Right lobe of liver (tissue), 6 donors: Measurements from ENCODE around the gene MAP2K2. TPM values are rescaled to one million over a fixed set of nuclear protein-coding genes. Genes with fewer than 3 reads are reported as not detected.
A peak's percentile ranks its signal among the peaks of the same experiment; 100 is the strongest.

Experiments
- ATAC-seq, 4 donors: fragments of 200-7000 bp; cut with Tn5 transposase; one replicate each; pipeline ENCODE4 v1.9.1; 2020; ENCODE audit warnings: mild to moderate bottlenecking in 4 of 4, moderate library complexity in 4 of 4
- DNase-seq, 3 donors: peaks; one replicate each; pipeline ENCODE4 v3.0.0-alpha.2; 2020
- H3K27ac ChIP-seq, 3 donors: fragments of 200-600 bp; one replicate each; pipeline ENCODE4 v1.8.0; 2022
- H3K27me3 ChIP-seq, 2 donors: fragments of 200-600 bp; one replicate each; pipeline ENCODE4 v1.8.0; 2022
- H3K36me3 ChIP-seq, 4 donors: fragments of 200-600 bp; sonication (generic) in 1 of 4; one replicate each; pipeline versions ENCODE4 v1.5.1 to v1.8.0; 2017 to 2022; ENCODE audit warnings: control low read depth in 1 of 4
- H3K4me1 ChIP-seq, 4 donors: fragments of 200-600 bp; sonication (generic) in 1 of 4; one replicate each; pipeline versions ENCODE4 v1.5.1 to v1.8.0; 2017 to 2022; ENCODE audit warnings: control low read depth in 1 of 4
- H3K4me3 ChIP-seq, 3 donors: fragments of 200-600 bp; one replicate each; pipeline ENCODE4 v1.8.0; 2022
- H3K9me3 ChIP-seq, 4 donors: fragments of 200-600 bp; sonication (generic) in 1 of 4; one replicate each; pipeline versions ENCODE4 v1.5.1 to v1.8.0; 2017 to 2022; ENCODE audit warnings: control low read depth in 1 of 4
- POLR2A ChIP-seq: fragments of 450-650 bp; IDR thresholded peaks from one replicate; pipeline ENCODE4 v1.6.1; 2017; ENCODE audit warnings: antibody characterized with exemption, mild to moderate bottlenecking
- WGBS: methylation state at CpG from one replicate; pipeline ENCODE4 v1.1.6; 2018; ENCODE audit warnings: low coverage, low lambda C conversion rate; ENCODE audit not compliant: insufficient coverage; ENCODE audit errors: missing lambda C conversion rate; 5-methylcytosine and 5-hydroxymethylcytosine counted together
- intact Hi-C, 2 donors: fragments of 100-400 bp; cut with DNase I; formaldehyde crosslinking; loops; one replicate each; pipeline versions ENCODE4 v1.11.2 to v1.14.1; 2022
- total RNA-seq, 6 experiments: library from RNA; depleted of rRNA in 2 of 6; stranded (reverse); fragments of >200 nt in 2 of 6; fragmentation: NEBNext Ultra II Directional in 3 of 6; extraction: Animal tissue kit (Norgen Biotek cat#: 25700) in 3 of 6; gene quantifications; one replicate each; pipeline versions ENCODE4 v1.1.0 to v1.2.4, GENCODE V29; 2016 to 2023
- TF ChIP-seq, protein P1 (sequence below), 4 donors: fragments of 200-600 bp in 3 of 4; fragments of 450-650 bp in 1 of 4; IDR thresholded peaks; one replicate each; pipeline versions ENCODE4 v1.5.1 to v1.8.0; 2016 to 2022; ENCODE audit warnings: antibody characterized with exemption in 4 of 4, mild to moderate bottlenecking in 2 of 4
- donor health status: DM: no; HTN: yes; CAD: no.
- donor health status: DM: no; HTN: no; CAD: no.
- donor health status: DM: no; HTN: no; CAD: no.
- donor health status: DM: no; HTN: yes; CAD: no.
- donor health status: DM: no; HTN: yes; CAD: no.

Gene MAP2K2
- total RNA-seq, 6 experiments from 2014 or later = 50.2 to 75.7 (median 59.8) TPM

DNA sequence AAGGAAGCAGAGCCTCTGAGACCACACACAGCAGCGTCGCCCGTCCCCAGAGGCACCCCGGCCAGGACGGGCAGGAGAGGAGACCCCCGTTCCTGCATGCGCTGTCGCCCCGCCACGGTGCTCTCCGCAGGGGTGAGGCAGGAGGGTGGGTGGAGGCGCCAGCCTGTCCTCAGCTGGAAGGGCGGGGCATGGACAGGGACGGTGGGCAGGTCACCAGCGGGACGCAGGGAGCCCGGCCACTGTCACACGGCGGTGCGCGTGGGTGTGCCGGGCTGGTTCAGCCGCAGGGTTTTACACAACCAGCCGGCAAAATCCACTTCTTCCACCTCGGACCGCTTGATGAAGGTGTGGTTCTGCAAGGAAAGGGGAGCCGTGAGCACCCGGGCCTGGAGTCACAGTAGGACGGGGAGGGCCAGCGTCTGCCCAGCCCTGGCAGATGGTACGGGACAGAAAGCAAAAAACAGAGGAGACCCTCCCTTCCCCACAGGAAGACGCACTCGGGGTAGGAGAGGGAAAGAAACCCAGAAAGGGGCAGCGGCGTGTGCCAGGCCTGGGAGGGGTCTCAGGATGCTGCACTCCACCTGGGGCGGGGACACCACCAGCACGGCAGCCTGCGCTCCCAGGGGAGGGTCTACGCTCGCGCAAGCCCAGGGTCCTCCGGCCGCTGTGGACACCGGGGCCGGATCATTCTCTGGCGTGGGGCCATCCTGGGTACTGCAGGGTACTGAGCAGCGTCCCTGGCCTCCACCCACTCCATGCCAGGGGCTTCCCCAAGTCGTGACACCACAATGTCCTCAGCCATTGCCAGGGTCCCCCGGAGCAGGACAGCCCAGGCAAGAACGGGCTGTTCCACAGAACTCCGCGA is 33.3 kb downstream of the MAP2K2 start:
- WGBS = no CpG with 5 or more reads among the region's 52 CpGs
- no peaks in the 10 kb centered on the region for H3K27me3 ChIP-seq
- H3K36me3 ChIP-seq = peaks cover 0 to 19% (median 4%) of the 10 kb centered on the region in 4 donors
- TF ChIP-seq POLR2A = no peak
- TF ChIP-seq, protein P1, sequence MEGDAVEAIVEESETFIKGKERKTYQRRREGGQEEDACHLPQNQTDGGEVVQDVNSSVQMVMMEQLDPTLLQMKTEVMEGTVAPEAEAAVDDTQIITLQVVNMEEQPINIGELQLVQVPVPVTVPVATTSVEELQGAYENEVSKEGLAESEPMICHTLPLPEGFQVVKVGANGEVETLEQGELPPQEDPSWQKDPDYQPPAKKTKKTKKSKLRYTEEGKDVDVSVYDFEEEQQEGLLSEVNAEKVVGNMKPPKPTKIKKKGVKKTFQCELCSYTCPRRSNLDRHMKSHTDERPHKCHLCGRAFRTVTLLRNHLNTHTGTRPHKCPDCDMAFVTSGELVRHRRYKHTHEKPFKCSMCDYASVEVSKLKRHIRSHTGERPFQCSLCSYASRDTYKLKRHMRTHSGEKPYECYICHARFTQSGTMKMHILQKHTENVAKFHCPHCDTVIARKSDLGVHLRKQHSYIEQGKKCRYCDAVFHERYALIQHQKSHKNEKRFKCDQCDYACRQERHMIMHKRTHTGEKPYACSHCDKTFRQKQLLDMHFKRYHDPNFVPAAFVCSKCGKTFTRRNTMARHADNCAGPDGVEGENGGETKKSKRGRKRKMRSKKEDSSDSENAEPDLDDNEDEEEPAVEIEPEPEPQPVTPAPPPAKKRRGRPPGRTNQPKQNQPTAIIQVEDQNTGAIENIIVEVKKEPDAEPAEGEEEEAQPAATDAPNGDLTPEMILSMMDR (IDR thresholded peaks at IDR 0.05) = no peak
- no peak overlapping the region for H3K4me3 ChIP-seq
- intact Hi-C loops = no loop called here
- no peaks in the 10 kb centered on the region for H3K4me1 ChIP-seq
- no peaks in the 10 kb centered on the region for H3K9me3 ChIP-seq
- DNase-seq (no peak), ATAC-seq (no peak)
- H3K27ac ChIP-seq = no peak overlapping the region

DNA sequence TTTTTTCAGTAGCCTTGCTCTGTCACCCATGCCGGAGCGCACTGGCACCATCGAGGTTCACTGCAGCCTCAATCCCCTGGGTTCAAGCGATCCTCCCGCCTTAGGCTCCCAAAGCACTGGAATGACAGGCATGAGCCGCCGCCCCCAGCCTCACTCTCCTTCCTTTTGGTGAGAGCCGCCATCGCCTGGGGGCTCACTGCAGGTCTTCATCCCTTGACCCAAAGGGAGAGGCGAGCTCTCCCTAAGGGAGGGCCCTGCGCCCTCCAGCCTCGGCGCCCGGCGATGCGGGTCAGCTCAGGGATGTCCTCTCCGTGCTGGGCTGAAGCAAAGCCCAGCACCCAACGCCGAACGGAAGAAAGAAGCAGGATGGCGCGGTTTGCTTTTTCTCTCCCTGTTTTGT is 34.0 kb downstream of the MAP2K2 start:
- WGBS = 97% methylated on average over 7 of the region's 22 CpGs
- H3K36me3 ChIP-seq = peaks cover 0 to 19% (median 4%) of the 10 kb centered on the region in 4 donors
- H3K4me1 ChIP-seq = no peaks in the 10 kb centered on the region
- intact Hi-C loops = no loop called here
- no peak overlapping the region for H3K4me3 ChIP-seq
- TF ChIP-seq, protein P1 (IDR thresholded peaks at IDR 0.05) = no peak
- no peak for TF ChIP-seq POLR2A
- DNase-seq (no peak), ATAC-seq (no peak)
- H3K9me3 ChIP-seq = no peaks in the 10 kb centered on the region
- H3K27me3 ChIP-seq = no peaks in the 10 kb centered on the region
- H3K27ac ChIP-seq = peak overlapping the region in 1 of 3 donors; percentile 43

DNA sequence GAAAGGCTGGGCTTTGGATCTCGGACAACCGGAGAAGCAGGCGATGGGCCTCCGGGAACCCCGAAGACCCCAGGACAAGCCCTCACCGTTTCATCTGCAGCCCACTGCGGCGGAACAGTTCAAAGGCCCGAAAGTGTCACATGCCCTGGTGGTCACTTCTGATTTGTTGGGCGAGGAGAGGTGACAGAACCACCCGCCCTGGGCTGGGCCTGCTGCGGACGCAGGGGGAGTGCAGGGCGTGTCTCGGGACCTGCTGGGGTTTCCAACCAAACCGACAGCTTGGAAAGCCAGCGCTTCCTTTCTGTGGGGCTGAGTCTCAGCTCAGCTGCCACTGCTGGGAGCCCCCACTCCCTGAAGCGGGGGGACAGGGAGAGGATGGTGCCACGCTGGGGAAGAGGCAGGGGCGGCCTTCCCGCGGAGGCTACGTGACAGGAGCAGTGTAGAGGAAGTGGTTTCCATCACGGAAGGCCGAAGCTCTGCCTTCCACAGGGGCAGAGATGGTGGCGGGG is 34.5 kb downstream of the MAP2K2 start:
- TF ChIP-seq, protein P1 (IDR thresholded peaks at IDR 0.05) = no peak
- no peak for TF ChIP-seq POLR2A
- H3K27me3 ChIP-seq = no peaks in the 10 kb centered on the region
- peaks cover 0 to 19% (median 4%) of the 10 kb centered on the region in 4 donors for H3K36me3 ChIP-seq
- no peaks in the 10 kb centered on the region for H3K4me1 ChIP-seq
- ATAC-seq (peak; percentile 37 to 56 (median 42)), DNase-seq (peak in 1 of 3 donors; percentile 52)
- H3K4me3 ChIP-seq = no peak overlapping the region
- no peaks in the 10 kb centered on the region for H3K9me3 ChIP-seq
- 84% methylated on average over 10 of the region's 26 CpGs for WGBS
- intact Hi-C loops = no loop called here
- H3K27ac ChIP-seq = peak overlapping the region in 1 of 3 donors; percentile 43

DNA sequence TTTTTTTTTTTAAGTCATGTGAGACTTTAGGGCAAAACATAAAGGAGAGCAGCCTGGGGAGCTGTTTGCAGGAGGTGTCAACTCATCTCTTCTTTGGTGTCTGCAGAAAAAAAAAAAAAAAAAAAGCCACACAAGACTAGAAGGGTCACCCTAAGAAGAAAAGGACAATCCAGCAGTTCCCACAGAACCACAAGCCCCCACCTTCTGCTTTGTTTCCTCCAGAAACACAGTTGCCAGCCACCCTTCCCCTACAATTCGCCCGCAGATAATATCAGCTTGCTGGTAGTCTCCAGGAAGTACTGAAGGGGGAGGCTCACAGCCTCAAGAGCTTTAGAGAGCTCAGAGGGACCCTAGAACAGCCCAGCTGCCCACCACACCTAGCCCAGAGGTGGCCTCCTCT is 34.9 kb downstream of the MAP2K2 start:
- 48% methylated on average over 2 of the region's 2 CpGs for WGBS
- DNase-seq (no peak), ATAC-seq (peak; percentile 3 to 35 (median 6))
- Histone ChIP-seq H3K4me1 (no peaks in the 10 kb centered on the region), H3K4me3 (no peak overlapping the region), H3K9me3 (no peaks in the 10 kb centered on the region), H3K27ac (peak overlapping the region in 1 of 3 donors; percentile 43), H3K36me3 (peaks cover 0 to 16% (median 4%) of the 10 kb centered on the region in 4 donors), H3K27me3 (no peaks in the 10 kb centered on the region)
- intact Hi-C loops = no loop called here
- TF ChIP-seq, protein P1 (IDR thresholded peaks at IDR 0.05) = no peak
- no peak for TF ChIP-seq POLR2A
